ENCODE measurements around the gene COL25A1.

Gene COL25A1

GRCh38 chr4:109177096-109177810, 125.2 kb downstream of the COL25A1 start:
- TF ChIP-seq CTCF (IDR thresholded peaks at IDR 0.05; ENCODE audit: borderline replicate concordance, control extremely low read depth, extremely low read depth, insufficient read depth, missing control alignments): no peak
- no peak for DNase-seq (ENCODE audit: low spot score)
- in situ Hi-C loops (cut with MboI; ENCODE audit: low sequenced_read_pairs, unreplicated experiment): no loop called here

DNA sequence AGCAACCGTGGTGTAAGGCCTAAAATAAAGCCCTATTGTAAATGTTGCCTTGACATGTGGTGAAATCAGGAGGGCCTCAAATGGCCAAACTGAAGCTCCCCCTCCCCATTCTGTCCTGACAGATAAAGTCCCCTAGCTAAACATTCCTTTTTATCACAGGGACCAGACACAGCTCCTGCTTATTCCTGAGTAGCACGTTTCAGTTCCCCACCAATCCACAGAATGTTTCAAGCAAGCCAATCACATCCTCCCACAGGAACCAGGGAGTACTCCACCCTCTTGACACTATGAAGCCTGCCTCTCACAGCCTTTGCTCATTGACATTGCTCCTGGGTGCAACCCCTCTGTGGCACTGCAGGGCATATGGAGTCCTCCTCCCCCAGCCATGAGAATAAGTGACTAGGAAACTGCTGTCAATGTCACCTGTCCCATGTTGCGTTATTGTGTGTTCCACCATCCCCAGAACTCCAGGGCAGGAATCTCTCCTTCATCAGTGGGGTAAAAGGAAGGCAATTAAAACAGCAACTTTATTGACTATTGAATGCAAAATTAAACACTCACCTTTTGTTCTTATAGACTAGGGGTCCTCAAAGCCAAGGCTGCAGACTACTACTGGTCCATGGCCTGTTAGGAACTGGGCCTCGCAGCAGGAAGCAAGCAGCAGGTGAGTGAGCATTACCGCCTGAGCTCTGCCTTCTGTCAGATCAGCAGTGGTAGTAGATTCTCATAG, 128.1 kb downstream of the COL25A1 start:
- DNase-seq (ENCODE audit: low spot score): no peak
- TF ChIP-seq CTCF (IDR thresholded peaks at IDR 0.05; ENCODE audit: borderline replicate concordance, control extremely low read depth, extremely low read depth, insufficient read depth, missing control alignments): no peak
- in situ Hi-C loops (cut with MboI; ENCODE audit: low sequenced_read_pairs, unreplicated experiment): no loop called here

GRCh38 chr4:109172301-109172700, 130.2 kb downstream of the COL25A1 start:
- in situ Hi-C loops (cut with MboI; ENCODE audit: low sequenced_read_pairs, unreplicated experiment): no loop called here
- DNase-seq (ENCODE audit: low spot score): no peak
- no peak for TF ChIP-seq CTCF (IDR thresholded peaks at IDR 0.05; ENCODE audit: borderline replicate concordance, control extremely low read depth, extremely low read depth, insufficient read depth, missing control alignments)

GRCh38 chr4:109171070-109171469, 131.4 kb downstream of the COL25A1 start:
- TF ChIP-seq CTCF (IDR thresholded peaks at IDR 0.05; ENCODE audit: borderline replicate concordance, control extremely low read depth, extremely low read depth, insufficient read depth, missing control alignments): no peak
- in situ Hi-C loops (cut with MboI; ENCODE audit: low sequenced_read_pairs, unreplicated experiment): no loop called here

DNA sequence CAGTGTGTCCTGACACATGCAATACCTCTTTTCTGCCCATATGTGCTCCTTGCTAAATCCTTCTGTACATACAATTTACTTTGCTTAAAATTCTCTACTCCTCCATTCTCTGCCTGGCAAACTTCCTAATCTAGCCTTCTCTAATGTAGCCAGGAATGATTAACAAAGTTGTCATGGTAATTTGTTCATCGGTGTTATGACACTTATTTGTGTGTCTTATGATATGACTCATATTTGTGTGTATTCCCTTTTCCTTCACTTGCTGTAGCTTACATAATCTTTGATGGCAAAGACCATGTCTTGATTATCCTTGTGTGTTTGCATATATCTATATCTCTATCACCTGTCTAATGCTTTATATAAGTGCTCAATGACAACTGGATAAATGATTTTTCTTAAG, 133.3 kb downstream of the COL25A1 start:
- in situ Hi-C loops (cut with MboI; ENCODE audit: low sequenced_read_pairs, unreplicated experiment): no loop called here
- no peak for TF ChIP-seq CTCF (IDR thresholded peaks at IDR 0.05; ENCODE audit: borderline replicate concordance, control extremely low read depth, extremely low read depth, insufficient read depth, missing control alignments)
- no peak for DNase-seq (ENCODE audit: low spot score)

More at GRCh38 chr4:109171070-109171469, 131.4 kb downstream of the COL25A1 start:
- DNase-seq (ENCODE audit: low spot score): no peak

DNA sequence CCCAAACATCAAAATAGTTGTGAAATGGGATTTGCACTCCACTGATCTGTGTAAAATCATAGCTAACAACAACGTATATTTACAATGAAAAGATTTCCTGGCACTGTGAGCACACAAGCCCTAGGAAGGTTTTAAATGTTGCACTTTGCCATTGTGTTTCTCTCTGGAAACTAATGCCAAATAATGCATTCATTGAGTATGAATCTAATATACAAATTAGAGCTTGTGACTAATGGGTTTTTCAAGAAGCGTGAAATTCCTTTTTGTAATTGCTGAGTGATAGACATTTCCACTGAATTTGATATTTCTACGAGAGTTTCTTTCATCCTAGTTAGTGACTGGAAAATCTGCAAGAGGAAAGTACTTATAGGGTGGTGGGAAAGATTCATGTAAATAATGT, 135.9 kb downstream of the COL25A1 start:
- no peak for TF ChIP-seq CTCF (IDR thresholded peaks at IDR 0.05; ENCODE audit: borderline replicate concordance, control extremely low read depth, extremely low read depth, insufficient read depth, missing control alignments)
- in situ Hi-C loops (cut with MboI; ENCODE audit: low sequenced_read_pairs, unreplicated experiment): no loop called here
- no peak for DNase-seq (ENCODE audit: low spot score)

All from GM13976 (cell line).